Right lobe of liver (tissue), 6 donors: ENCODE results near the gene PAX6. TPM values are rescaled to one million over a fixed set of nuclear protein-coding genes. Genes with fewer than 3 reads are reported as not detected.

Experiments
- ATAC-seq, 4 donors: fragments of 200-7000 bp; cut with Tn5 transposase; one replicate each; pipeline ENCODE4 v1.9.1; 2020; ENCODE audit warnings: mild to moderate bottlenecking in 4 of 4, moderate library complexity in 4 of 4
- DNase-seq, 3 donors: peaks; one replicate each; pipeline ENCODE4 v3.0.0-alpha.2; 2020
- H3K27ac ChIP-seq, 3 donors: fragments of 200-600 bp; one replicate each; pipeline ENCODE4 v1.8.0; 2022
- H3K27me3 ChIP-seq, 2 donors: fragments of 200-600 bp; one replicate each; pipeline ENCODE4 v1.8.0; 2022
- H3K36me3 ChIP-seq, 4 donors: fragments of 200-600 bp; sonication (generic) in 1 of 4; one replicate each; pipeline versions ENCODE4 v1.5.1 to v1.8.0; 2017 to 2022; ENCODE audit warnings: control low read depth in 1 of 4
- H3K4me1 ChIP-seq, 4 donors: fragments of 200-600 bp; sonication (generic) in 1 of 4; one replicate each; pipeline versions ENCODE4 v1.5.1 to v1.8.0; 2017 to 2022; ENCODE audit warnings: control low read depth in 1 of 4
- H3K4me3 ChIP-seq, 3 donors: fragments of 200-600 bp; one replicate each; pipeline ENCODE4 v1.8.0; 2022
- H3K9me3 ChIP-seq, 4 donors: fragments of 200-600 bp; sonication (generic) in 1 of 4; one replicate each; pipeline versions ENCODE4 v1.5.1 to v1.8.0; 2017 to 2022; ENCODE audit warnings: control low read depth in 1 of 4
- CTCF ChIP-seq, 4 donors: fragments of 200-600 bp in 3 of 4; fragments of 450-650 bp in 1 of 4; IDR thresholded peaks; one replicate each; pipeline versions ENCODE4 v1.5.1 to v1.8.0; 2016 to 2022; ENCODE audit warnings: antibody characterized with exemption in 4 of 4, mild to moderate bottlenecking in 2 of 4
- POLR2A ChIP-seq: fragments of 450-650 bp; IDR thresholded peaks from one replicate; pipeline ENCODE4 v1.6.1; 2017; ENCODE audit warnings: antibody characterized with exemption, mild to moderate bottlenecking
- WGBS: methylation state at CpG from one replicate; pipeline ENCODE4 v1.1.6; 2018; ENCODE audit warnings: low coverage, low lambda C conversion rate; ENCODE audit not compliant: insufficient coverage; ENCODE audit errors: missing lambda C conversion rate; 5-methylcytosine and 5-hydroxymethylcytosine counted together
- intact Hi-C, 2 donors: fragments of 100-400 bp; cut with DNase I; formaldehyde crosslinking; loops; one replicate each; pipeline versions ENCODE4 v1.11.2 to v1.14.1; 2022
- total RNA-seq, 6 experiments: library from RNA; depleted of rRNA in 2 of 6; stranded (reverse); fragments of >200 nt in 2 of 6; fragmentation: NEBNext Ultra II Directional in 3 of 6; extraction: Animal tissue kit (Norgen Biotek cat#: 25700) in 3 of 6; gene quantifications; one replicate each; pipeline versions ENCODE4 v1.1.0 to v1.2.4, GENCODE V29; 2016 to 2023
- donor health status: DM: no; HTN: yes; CAD: no.
- donor health status: DM: no; HTN: no; CAD: no.
- donor health status: DM: no; HTN: no; CAD: no.
- donor health status: DM: no; HTN: yes; CAD: no.
- donor health status: DM: no; HTN: yes; CAD: no.

The PAX6 gene
- total RNA-seq, 6 experiments from 2014 or later, result not detected

GRCh38 chr11:31797190-31798056 lies 13.7 kb downstream of the PAX6 start:
- ATAC-seq, result no peak

GRCh38 chr11:31796499-31797189 lies 14.5 kb downstream of the PAX6 start:
- H3K27me3 ChIP-seq, result peaks cover 13 to 34% of the 10 kb centered on the region in 2 donors

More at GRCh38 chr11:31797190-31798056, 13.7 kb downstream of the PAX6 start:
- intact Hi-C loops, result no loop called here
- TF ChIP-seq POLR2A (no peak), CTCF (IDR thresholded peaks at IDR 0.05) (no peak)
- Histone ChIP-seq H3K27ac (no peak overlapping the region), H3K4me1 (peaks cover 0 to 10% (median 0%) of the 10 kb centered on the region in 4 donors), H3K27me3 (peaks cover 13 to 41% of the 10 kb centered on the region in 2 donors), H3K9me3 (no peaks in the 10 kb centered on the region), H3K36me3 (no peaks in the 10 kb centered on the region), H3K4me3 (no peak overlapping the region)
- no peak for DNase-seq
- 10% methylated on average over 31 of the region's 31 CpGs for WGBS

GRCh38 chr11:31795706-31796498 lies 15.2 kb downstream of the PAX6 start:
- ATAC-seq, result no peak
- Histone ChIP-seq H3K36me3 (no peaks in the 10 kb centered on the region), H3K4me3 (no peak overlapping the region), H3K27me3 (peaks cover 13 to 33% of the 10 kb centered on the region in 2 donors), H3K27ac (no peak overlapping the region), H3K9me3 (no peaks in the 10 kb centered on the region), H3K4me1 (peaks cover 0 to 10% (median 0%) of the 10 kb centered on the region in 4 donors)
- WGBS, result 56% methylated on average over 21 of the region's 22 CpGs
- no peak for TF ChIP-seq POLR2A
- TF ChIP-seq CTCF (IDR thresholded peaks at IDR 0.05), result no peak
- intact Hi-C loops, result no loop called here
- no peak for DNase-seq

More at GRCh38 chr11:31796499-31797189, 14.5 kb downstream of the PAX6 start:
- H3K36me3 ChIP-seq, result no peaks in the 10 kb centered on the region
- H3K4me3 ChIP-seq, result no peak overlapping the region
- intact Hi-C loops, result no loop called here
- no peaks in the 10 kb centered on the region for H3K9me3 ChIP-seq
- H3K4me1 ChIP-seq, result peaks cover 0 to 10% (median 0%) of the 10 kb centered on the region in 4 donors
- WGBS, result 7% methylated on average over 14 of the region's 19 CpGs
- no peak overlapping the region for H3K27ac ChIP-seq
- no peak for TF ChIP-seq POLR2A
- TF ChIP-seq CTCF (IDR thresholded peaks at IDR 0.05), result no peak
- ATAC-seq (no peak), DNase-seq (no peak)

GRCh38 chr11:31794548-31794947 lies 16.6 kb downstream of the PAX6 start:
- Histone ChIP-seq H3K27ac (no peak overlapping the region), H3K36me3 (no peaks in the 10 kb centered on the region), H3K4me1 (peaks cover 0 to 10% (median 0%) of the 10 kb centered on the region in 4 donors), H3K4me3 (no peak overlapping the region), H3K9me3 (no peaks in the 10 kb centered on the region), H3K27me3 (peaks cover 12 to 22% of the 10 kb centered on the region in 2 donors)
- TF ChIP-seq POLR2A (no peak), CTCF (IDR thresholded peaks at IDR 0.05) (no peak)
- DNase-seq, result no peak
- ATAC-seq, result no peak
- 65% methylated on average over 4 of the region's 4 CpGs for WGBS
- intact Hi-C loops, result no loop called here
